ENCODE data around the gene CFAP46.
"Not testable (repeated sequence)": the region's sequence is repeated elsewhere in the genome, so short reads cannot be mapped to it uniquely, and the experiment has no call there.

CFAP46 gene

DNA sequence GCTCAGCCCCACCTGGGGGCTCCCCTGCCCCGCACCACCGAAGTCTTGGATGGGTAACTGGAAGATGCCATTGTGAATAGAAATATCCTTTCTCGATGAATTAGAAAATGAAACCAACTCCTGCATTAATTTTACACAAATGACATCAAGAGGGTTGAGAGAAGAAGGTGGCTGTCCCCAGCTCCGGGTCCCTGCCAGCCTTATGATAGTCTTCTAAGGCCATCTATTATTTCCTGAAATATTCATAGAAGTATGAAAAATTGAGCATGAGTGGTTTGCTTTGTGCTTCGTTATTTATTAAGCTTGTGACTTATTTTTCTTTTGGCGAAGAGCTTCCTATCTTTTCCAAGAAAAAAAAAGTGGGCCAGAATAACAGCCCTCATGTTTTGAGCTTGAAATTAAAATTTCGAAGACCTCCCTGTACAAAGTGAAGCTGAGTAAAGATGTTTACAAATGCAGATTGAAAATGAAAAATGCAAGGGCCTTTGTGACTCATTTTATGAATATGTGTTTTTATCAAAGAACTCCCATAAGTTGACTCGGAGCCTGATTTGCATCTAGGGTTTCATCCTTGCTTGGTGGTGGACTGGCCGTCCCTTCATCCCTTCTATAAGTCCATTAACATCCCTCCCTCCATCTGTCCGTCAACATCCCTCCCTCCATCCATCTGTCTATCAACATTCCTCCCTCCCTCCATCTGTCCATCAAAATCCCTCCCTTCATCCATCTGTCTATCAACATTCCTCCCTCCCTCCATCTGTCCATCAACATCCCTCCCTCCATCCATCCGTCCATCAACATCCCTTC lies 20.5 kb upstream of the CFAP46 start:
- peak; percentile 29 to 51 (median 31) for DNase-seq

DNA sequence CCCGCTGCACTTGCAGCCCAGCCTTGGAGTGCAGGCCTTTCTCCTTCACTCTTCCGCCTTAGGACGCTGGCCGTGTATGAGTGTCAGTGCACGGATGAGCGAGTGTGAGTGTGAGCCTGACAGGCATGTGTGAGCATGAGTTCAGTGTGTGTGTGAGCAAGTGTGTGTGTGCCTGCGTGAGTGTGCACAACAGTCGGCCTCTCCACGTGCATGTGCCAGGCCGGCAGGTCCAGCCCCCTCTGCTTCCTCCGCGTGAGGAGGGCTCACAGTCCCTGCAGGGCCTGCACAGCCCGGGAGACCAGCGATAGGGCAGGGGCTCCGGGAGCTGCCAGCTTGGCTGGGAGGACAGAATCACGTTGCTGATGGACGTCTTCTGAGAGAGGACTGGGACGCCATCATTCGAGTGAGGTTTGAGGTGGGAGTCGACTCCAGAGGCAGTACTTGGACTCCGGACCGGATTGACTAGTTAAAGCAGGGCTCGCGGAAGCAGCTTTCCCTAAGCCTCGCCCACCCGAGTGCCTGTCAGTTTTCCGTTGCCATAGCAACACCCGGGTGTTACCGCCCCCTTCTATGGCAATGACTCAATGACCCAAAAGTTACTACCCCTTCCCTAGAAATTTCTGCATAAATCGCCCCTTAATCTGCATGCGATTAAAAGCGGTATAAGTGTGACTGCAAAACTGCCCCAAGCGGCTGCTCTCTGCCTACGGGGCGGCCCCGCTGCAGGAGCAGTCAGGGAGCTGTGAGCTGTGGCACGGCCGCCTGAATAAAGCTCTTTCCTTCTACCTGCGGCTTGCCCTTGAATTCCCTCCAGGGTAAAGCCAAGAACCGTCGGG lies 19.6 kb upstream of the CFAP46 start:
- peak; percentile 79 to 83 (median 83) for DNase-seq

GRCh38 chr10:132961420-132961786 lies 19.0 kb upstream of the CFAP46 start:
- no peak for DNase-seq

DNA sequence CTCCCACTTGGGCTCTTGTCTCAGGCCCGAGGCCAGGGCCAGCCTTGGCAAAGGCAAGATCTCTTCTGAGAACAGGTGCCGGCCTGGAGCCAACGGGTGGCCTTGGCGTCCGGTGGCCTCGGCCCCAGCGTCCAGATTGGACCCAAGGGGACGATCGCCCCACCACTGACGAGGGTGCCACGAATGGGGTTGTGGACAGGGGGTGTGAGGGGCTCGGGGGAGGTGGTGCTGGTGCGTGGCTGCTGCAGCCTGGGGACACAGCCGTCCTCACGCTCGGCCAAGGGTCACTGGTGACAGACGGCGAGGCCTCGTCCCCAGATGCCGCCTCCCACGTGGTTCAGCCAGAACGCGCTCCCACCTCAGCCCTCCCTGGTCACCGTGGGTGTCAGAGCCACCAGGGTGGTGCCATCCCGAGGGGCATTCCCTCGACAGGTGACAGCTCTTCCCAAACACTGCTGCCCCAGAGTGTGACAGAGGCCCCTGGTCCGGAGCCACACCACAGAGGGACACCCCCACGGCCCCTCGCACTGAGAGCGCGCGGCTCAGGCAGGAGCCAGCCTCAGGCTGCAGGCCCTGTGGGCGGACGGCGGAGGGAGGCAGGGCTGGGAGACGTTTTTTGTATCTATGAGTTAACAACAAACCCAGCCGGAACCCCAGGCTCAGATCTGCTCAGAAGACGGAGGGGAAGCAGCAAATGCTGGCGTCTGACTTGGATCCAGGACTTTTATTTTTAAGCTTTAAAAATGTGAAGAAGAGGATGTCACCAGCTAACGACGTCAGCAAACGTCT lies 18.5 kb upstream of the CFAP46 start:
- DNase-seq, result no peak

DNA sequence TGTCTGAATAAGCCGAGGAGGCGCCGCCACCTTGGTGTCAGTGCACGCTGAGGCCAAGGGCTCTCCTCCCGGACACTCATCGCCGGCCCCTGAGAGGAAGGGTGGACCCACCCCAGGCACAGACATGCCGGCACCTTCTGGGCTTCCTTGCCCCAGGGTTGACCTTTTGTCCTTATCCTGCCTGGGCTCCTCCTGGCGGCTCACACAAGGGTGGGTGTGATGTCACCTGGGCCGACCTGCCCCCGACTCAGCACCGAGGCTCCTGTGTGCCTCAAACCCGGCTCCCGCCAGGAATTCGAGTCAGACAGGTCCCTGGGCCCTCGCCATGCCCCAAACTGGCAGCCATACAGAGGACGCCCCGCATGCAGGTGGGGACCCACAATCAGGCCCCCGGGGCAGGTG lies 17.7 kb upstream of the CFAP46 start:
- no peak for DNase-seq

GRCh38 chr10:132959559-132959961 lies 17.2 kb upstream of the CFAP46 start:
- no peak for DNase-seq

- no peak for DNase-seq
Observed at GRCh38 chr10:132958883-132959558, 16.7 kb upstream of the CFAP46 start.

- DNase-seq, result no peak
Observed at GRCh38 chr10:132957981-132958882, 15.9 kb upstream of the CFAP46 start.

DNA sequence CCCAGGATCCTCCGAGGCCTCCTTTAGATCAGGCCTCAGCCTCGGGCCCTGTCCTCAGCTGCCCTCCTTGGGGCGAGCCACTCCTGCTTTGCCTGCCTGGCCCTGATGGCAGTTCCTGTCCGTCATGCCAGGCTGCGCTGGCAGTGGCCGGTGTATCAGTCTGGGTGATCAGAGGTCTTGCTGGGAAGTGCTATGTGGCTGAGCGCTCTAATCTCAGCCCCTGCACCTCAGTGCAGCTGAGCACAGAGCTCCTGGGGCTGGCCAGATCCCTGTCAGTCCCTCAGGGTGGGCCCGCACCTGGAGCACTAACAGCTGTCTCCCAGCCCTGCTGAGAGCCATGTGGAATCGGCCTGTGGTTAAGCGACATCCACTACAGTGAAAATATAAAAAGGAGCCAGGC lies 14.8 kb upstream of the CFAP46 start:
- DNase-seq, result no peak

DNA sequence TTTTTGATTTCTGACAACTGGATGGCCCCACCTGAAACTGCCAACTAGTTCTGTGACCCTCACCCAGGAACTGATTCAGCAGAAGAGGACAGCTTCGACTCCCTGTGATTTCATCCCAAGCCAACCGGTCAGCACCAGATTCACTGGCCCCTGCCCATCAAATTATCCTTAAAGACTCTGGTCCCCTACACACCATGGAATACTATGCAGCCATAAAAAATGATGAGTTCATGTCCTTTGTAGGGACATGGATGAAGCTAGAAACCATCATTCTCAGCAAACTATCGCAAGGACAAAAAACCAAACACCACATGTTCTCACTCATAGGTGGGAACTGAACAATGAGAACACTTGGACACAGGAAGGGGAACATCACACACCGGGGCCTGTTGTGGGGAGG lies 13.9 kb upstream of the CFAP46 start:
- DNase-seq, result not testable (repeated sequence)

DNA sequence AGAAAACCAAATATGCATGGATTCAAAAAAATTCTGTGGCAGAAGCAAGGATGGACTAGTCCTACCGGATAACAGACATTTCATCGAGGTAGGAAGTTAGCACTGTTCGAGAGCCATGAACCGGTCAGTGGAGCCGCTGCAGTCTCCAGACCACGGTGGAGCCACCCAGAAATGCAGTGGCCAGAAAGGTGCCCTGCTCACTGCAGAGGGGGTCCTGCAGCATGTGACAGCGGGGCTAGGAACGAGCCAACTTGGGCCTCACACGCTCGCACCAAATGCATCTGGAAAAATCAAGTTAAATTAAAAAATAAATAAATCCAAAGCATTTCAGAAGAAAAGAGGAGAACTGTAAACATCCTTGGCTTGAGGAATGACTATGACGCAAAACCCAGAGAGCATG lies 13.1 kb upstream of the CFAP46 start:
- no peak for DNase-seq

DNA sequence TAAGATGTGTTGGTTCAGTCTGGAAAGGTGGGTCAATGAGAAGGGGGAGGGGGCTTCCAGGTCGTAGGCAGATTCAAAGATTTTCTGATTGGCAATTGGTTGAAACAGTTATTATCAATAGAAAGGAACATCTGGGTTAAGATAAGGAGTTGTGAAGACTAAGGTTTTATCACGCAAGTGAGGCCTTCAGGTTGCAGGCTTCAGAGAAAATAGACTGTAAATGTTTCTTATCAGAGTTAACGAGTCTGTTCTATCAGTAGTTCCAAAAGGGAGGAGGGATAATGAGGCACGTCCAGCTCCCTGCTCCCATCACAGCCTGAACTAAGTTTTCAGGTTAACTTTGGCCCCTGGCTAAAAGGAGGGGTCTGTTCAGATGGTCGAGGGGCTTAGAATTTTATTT lies 11.1 kb upstream of the CFAP46 start:
- no peak for DNase-seq

DNA sequence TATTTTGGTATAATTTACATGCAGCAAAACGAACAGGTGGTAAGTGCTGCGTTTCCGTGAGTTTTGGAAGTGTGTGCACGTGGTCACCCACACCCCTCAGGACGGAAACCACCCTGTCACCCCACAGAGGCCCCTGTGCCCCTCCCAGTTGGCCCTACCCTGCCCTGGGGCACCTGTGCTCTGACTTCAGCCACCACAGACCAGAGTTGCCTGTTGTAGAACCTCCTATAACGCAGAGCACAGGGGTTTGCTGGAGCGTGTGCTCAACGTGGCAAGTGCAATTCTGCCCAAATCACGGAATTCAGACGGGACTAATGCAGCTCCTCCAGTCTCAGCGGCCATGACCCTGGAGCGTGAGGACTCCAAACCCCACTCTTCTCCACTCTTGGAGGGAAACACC lies 9.6 kb upstream of the CFAP46 start:
- no peak for DNase-seq

DNA sequence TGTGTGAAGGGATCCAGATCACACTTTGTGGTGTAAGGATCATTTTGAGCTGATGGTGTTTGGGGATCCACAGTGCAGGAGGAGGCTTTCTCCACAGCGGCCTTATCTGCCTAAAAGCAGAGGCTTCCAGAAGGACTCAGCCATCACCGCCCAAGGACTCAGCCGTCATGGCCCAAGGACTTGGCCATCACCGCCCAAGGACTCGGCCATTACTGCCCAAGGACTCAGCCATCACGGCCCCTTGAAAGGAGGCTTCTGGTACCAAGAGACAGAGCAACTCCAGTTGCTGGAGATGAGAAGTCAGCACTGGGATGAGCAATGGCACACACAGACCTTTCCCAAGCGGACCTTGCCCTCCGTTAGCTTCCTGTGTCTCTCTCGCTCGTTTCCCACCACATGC lies 6.0 kb upstream of the CFAP46 start:
- DNase-seq, result no peak

DNA sequence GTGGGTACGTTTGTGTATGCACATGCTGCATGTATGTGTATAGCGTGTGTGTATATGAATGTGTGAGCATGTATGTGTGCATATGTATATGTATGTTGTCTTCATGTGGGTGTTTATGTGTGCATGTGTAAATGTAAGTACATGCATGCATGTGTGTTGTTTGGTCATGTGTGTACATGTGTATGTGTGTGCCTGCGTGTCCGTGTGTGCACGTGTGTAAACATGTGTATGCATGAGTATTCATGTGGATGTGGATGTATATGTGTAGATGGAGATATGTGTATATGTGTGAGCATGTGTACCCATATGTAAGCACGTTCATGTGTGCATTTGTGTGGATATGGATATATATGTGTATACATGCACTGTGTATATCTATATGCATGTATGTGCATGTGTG lies 5.5 kb upstream of the CFAP46 start:
- no peak for DNase-seq

DNA sequence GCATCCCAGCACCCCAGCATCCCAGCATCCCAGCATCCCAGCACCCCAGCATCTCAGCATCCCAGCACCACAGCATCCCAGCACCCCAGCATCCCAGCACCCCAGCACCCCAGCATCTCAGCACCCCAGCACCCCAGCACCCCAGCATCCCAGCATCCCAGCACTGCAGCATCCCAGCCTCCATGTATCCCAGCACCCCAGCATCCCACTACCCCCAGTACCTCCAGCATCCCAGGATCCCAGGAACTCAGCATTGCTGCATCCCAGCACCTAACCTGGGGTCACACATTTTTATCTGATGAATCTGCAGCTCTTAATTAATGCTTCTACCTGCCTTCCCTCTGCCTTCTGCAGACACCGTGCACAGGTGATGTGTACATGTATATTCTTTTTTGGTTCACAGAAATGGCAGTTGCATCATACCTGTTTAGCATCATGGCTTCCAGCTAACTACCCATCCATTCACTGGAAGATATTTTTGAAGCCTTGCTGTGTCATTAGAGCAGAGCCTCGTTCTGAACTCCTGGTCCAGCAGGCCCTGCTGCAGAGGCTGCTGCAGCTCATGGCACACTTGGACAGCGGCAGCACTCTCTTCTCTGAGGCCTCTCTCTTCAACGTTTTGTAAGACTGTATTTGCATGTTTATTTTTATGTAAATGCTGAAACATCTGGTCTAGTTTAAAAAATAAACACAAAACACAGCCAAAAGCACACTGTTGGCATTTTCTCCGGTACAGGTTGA lies 4.6 kb upstream of the CFAP46 start:
- DNase-seq, result no peak

- no peak for DNase-seq
Observed at GRCh38 chr10:132946311-132946710, 3.9 kb upstream of the CFAP46 start.

DNA sequence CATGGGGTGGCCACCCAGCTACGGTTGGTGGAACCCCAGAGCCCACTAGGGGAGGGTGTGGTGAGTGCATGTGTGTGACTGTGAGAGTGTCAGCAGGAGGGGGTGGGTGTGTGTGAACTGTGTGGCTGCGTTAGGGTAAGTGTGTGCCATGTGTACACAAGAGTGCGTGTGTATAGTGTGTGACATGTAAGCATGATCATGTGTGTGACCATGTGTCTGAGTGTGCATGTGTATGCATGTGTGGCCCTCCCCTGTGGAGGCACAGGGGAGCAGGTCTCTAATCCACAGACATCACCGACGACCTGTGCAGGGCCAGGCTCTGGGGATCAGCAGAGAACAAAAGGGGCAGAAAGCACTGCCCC lies 3.5 kb upstream of the CFAP46 start:
- no peak for DNase-seq

- no peak for DNase-seq
Observed at GRCh38 chr10:132945125-132945893, 2.9 kb upstream of the CFAP46 start.

DNA sequence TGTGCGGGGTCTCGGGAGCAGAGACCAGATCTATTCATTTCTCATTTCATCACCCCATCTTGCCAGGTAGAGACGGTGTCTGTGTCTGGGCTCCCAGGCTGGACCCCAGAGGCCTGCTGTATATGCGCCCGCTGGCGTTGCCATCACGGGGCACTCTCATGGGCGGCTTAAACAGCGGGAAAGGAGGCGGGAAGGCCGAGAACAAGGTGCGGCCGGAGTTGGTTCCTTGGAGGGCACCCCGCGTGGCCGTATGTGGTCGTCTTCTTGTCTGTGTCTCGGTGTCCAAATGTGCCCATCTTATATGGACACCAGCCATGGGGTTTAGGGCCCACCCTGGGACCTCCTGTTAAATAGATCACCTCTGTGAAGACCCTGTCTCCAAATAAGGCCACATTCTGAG lies 2.1 kb upstream of the CFAP46 start:
- DNase-seq, result no peak
